Astrocyte (in vitro differentiated cells and primary cell): ENCODE data around the gene TOM1L2.

Experiments used
- CTCF ChIP-seq: IDR thresholded peaks from 2 replicates; pipeline ENCODE4 v1.5.1; 2011; ENCODE audit warnings: low read depth, mild to moderate bottlenecking, inconsistent platforms, low read length, moderate library complexity; ENCODE audit not compliant: insufficient read depth
- EZH2 ChIP-seq: IDR thresholded peaks from 2 replicates; pipeline ENCODE4 v1.6.1; 2012; ENCODE audit warnings: mild to moderate bottlenecking, low read length, inconsistent platforms; ENCODE audit not compliant: insufficient read depth

- TF ChIP-seq CTCF (no peak), EZH2 (no peak)
These were observed 78.2 kb downstream of the TOM1L2 start for GRCh38 chr17:17893801-17894644.
